ENCODE measurements around the gene MRGPRF. TPM values are rescaled to one million over a fixed set of nuclear protein-coding genes. Genes with fewer than 3 reads are reported as not detected.

MRGPRF gene, protein sequence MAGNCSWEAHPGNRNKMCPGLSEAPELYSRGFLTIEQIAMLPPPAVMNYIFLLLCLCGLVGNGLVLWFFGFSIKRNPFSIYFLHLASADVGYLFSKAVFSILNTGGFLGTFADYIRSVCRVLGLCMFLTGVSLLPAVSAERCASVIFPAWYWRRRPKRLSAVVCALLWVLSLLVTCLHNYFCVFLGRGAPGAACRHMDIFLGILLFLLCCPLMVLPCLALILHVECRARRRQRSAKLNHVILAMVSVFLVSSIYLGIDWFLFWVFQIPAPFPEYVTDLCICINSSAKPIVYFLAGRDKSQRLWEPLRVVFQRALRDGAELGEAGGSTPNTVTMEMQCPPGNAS
- polyA plus RNA-seq (2012; ENCODE audit: insufficient read length, low read depth), result not detected

DNA sequence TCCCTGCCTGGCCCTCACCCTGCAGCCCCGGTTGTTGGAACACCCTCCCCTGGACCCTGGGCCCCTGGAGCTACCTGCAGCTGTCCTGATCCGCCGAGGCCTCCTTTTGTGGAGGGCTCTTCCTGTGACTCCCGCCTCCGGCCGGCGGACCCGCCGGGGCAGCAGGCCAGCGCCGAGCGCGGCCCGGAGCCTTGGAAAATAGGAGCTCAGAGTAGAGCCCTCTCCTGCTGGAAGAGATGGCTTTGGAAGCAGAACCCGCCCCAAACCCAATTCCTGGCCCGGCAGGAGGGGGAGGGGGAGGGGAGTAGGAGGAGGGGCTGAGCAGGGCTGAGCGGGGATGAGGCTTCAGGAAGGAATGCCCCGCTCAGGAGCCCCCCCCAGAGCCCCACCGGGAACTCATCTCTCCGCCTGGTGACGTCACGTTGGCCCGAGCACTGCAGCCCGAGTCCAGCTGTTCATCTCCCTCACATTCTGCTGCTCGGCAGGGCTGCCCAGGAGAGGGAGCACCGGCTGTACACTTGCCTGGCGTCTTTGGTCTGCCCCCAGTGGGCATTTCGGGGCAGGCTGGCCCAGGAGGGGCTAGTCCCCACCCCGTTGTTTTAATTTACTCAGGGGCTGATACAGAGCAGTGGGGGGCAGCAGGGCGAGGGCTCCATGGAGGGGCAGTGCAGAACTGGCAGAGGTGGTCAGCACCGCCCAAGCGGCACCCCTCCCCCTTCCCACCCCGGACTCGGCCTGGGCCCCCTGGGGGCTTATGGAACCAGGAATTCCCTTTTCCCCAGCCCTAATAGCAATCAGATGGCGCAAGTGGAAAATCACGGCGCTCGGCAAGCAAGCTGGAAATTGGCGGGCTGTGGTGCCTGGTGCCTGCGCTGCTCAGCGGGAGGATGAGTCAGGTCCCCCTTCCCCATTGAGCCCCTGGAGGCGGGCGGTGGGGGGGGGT is at the start of gene MRGPRF:
Gene MRGPRF (minus strand): TSS at position 238 of the 943 bp plus-strand sequence. CDS start 3,345 bp downstream, outside the sequence.
- TF ChIP-seq FOXP2 (optimal IDR thresholded peaks at IDR 0.05; ENCODE audit: borderline replicate concordance, extremely low read depth, extremely low read length, insufficient read depth) (no peak), POLR2AphosphoS5 (IDR thresholded peaks at IDR 0.05; ENCODE audit: low read depth, low read length) (no peak), SIN3A (IDR thresholded peaks at IDR 0.05; ENCODE audit: borderline replicate concordance, insufficient read depth, low read length) (no peak), TAF1 (IDR thresholded peaks at IDR 0.05; ENCODE audit: borderline replicate concordance, insufficient read depth, low read length) (no peak)
- TF ChIP-seq, protein P1, sequence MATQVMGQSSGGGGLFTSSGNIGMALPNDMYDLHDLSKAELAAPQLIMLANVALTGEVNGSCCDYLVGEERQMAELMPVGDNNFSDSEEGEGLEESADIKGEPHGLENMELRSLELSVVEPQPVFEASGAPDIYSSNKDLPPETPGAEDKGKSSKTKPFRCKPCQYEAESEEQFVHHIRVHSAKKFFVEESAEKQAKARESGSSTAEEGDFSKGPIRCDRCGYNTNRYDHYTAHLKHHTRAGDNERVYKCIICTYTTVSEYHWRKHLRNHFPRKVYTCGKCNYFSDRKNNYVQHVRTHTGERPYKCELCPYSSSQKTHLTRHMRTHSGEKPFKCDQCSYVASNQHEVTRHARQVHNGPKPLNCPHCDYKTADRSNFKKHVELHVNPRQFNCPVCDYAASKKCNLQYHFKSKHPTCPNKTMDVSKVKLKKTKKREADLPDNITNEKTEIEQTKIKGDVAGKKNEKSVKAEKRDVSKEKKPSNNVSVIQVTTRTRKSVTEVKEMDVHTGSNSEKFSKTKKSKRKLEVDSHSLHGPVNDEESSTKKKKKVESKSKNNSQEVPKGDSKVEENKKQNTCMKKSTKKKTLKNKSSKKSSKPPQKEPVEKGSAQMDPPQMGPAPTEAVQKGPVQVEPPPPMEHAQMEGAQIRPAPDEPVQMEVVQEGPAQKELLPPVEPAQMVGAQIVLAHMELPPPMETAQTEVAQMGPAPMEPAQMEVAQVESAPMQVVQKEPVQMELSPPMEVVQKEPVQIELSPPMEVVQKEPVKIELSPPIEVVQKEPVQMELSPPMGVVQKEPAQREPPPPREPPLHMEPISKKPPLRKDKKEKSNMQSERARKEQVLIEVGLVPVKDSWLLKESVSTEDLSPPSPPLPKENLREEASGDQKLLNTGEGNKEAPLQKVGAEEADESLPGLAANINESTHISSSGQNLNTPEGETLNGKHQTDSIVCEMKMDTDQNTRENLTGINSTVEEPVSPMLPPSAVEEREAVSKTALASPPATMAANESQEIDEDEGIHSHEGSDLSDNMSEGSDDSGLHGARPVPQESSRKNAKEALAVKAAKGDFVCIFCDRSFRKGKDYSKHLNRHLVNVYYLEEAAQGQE (IDR thresholded peaks at IDR 0.05; ENCODE audit: insufficient read depth in 1 of 2, low read depth in 2 of 2, low read length in 2 of 2), result no peak

DNA sequence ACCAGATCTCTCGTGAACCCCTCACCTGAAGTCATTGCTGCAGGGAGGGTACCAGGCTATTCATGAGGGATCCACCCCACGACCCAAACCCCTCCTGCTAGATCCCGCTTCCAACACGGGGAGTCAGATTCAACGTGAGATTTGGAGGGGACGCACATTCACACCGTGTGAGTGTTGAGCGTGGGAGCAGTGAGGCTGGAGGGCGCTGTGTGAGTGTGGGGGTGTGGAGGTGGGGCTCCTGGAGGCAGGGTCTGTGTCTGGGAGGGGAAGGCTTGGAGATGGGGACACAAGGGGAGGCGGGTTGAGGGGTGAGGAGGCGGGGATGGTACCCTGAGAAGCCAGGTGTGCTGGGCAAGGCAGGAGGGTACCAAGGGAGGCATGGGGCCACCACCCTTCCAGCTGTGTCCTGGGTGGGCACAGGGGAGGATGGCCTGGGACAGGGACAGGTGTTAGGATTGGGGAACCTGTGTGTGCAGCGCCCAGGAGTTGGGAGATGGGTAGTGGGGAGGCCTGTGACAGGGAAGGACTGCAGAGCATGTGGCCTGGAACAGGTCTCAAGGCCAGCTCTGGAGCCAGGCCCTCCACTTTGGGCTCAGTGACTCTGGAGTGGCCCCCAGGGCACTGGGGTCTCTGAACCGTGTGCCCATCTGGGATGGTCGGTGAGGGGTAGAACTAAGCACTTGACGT is 49.3 kb upstream of the MRGPRF start:
- TF ChIP-seq POLR2AphosphoS5 (IDR thresholded peaks at IDR 0.05; ENCODE audit: low read depth, low read length) (no peak), FOXP2 (optimal IDR thresholded peaks at IDR 0.05; ENCODE audit: borderline replicate concordance, extremely low read depth, extremely low read length, insufficient read depth) (no peak)

DNA sequence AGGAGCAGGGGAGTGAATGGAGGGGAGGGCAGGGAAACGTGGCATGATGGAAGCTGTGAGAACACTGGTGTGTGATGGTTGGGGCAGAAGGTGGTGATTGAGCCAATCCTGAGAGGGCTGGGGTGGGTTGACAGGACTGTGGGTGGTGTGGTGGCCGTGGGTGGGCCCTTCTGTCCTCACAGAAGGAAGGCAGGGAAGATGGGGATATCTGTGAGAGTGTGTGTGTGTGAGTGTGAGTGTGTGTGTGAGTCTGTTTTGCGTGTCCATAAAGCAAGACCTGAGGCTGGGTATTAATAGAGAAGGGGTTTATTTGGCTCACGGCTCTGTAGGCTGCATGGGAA is 48.6 kb upstream of the MRGPRF start:
- no peak for TF ChIP-seq TAF1 (IDR thresholded peaks at IDR 0.05; ENCODE audit: borderline replicate concordance, insufficient read depth, low read length)
- no peak for TF ChIP-seq POLR2AphosphoS5 (IDR thresholded peaks at IDR 0.05; ENCODE audit: low read depth, low read length)
- TF ChIP-seq, protein P1 (IDR thresholded peaks at IDR 0.05; ENCODE audit: insufficient read depth in 1 of 2, low read depth in 2 of 2, low read length in 2 of 2), result no peak
- TF ChIP-seq SIN3A (IDR thresholded peaks at IDR 0.05; ENCODE audit: borderline replicate concordance, insufficient read depth, low read length), result no peak

DNA sequence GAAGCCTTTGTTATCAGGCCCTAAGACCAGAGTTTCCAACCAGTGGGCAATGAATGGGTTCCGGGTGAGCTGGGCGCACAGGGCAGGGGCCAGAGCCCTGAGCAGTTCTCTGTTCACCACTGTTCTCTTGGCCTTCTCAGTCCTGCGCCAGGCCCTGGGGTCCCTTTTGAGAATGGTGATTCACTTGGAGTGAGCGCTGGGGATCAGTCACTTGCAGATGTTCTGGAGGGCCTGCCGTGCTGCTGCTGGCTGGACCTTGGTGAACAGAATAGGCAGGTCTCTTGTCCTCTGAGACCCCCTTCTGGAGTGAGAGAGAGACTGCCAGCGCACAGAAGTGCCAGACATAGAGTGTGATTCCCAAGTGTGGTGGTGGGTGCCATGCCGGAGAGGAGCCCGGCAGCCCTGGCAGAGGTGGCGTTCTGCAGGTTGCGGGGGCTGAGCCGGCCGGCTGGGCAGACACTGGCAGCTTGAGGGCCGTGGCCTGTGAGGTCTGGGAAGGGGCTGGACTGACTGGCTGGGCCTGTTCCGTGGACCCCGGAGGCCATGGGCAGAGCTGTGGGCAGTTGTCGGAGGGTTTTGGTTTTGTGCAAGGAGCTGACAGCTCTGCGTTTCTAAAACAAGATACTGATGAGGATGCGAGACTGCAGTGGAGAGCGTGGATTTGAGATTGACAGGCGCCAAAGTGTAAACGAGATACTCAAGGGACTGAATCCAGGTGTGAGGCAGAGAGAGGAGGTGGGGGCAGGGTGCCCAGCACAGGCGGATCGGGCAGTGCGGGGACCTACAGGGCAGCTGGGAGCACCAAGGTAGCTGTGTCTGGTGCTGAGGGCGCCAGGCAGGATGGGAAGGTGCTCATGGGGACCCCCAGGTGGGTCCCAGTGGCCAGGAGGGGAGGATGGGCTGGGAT is 48.0 kb upstream of the MRGPRF start:
- TF ChIP-seq POLR2AphosphoS5 (IDR thresholded peaks at IDR 0.05; ENCODE audit: low read depth, low read length) (no peak), FOXP2 (optimal IDR thresholded peaks at IDR 0.05; ENCODE audit: borderline replicate concordance, extremely low read depth, extremely low read length, insufficient read depth) (no peak), TAF1 (IDR thresholded peaks at IDR 0.05; ENCODE audit: borderline replicate concordance, insufficient read depth, low read length) (no peak), SIN3A (IDR thresholded peaks at IDR 0.05; ENCODE audit: borderline replicate concordance, insufficient read depth, low read length) (no peak)
- TF ChIP-seq, protein P1 (IDR thresholded peaks at IDR 0.05; ENCODE audit: insufficient read depth in 1 of 2, low read depth in 2 of 2, low read length in 2 of 2), result no peak

Data from PFSK-1 (cell line).